HEK293 (cell line): ENCODE results near the gene EHD1.

Experiments used
- CTCF ChIA-PET: fragments of 350-600 bp; formaldehyde crosslinking; extraction: SDS; loops from one replicate; lab custom pipeline; 2021; ENCODE audit warnings: antibody characterized with exemption; lab: Yijun Ruan, JAX
- POLR2A ChIA-PET: fragments of 300-600 bp; formaldehyde crosslinking; extraction: SDS; loops from one replicate; lab custom pipeline; 2020; ENCODE audit warnings: antibody characterized with exemption, inconsistent platforms; lab: Yijun Ruan, JAX
- H3K27ac ChIP-seq: fragments of 200-500 bp; sonication (Bioruptor generic); 2 replicates; pipeline ENCODE4 v1.5.1; 2014; ENCODE audit warnings: low read depth, low read length, control low read depth, inconsistent platforms; ENCODE audit errors: extremely low read depth
- H3K36me3 ChIP-seq, 2 experiments: fragments of 200-500 bp in 1 of 2; sonication (Bioruptor generic) in 1 of 2; 1 replicate in 1 of 2; 2 replicates in 1 of 2; pipeline ENCODE4 v1.5.1; 2014 to 2017; ENCODE audit warnings: inconsistent platforms in 2 of 2, low read length in 2 of 2; ENCODE audit not compliant: control insufficient read depth in 2 of 2, insufficient read depth in 1 of 2
- H3K4me1 ChIP-seq: fragments of 200-500 bp; sonication (Bioruptor generic); 2 replicates; pipeline ENCODE4 v1.5.1; 2014; ENCODE audit warnings: mild to moderate bottlenecking, low read length, inconsistent platforms; ENCODE audit not compliant: control insufficient read depth, insufficient read depth
- H3K4me3 ChIP-seq: 2 replicates; pipeline ENCODE4 v1.5.1; 2011; ENCODE audit warnings: low read depth, mild to moderate bottlenecking, control low read depth, low read length, moderate library complexity
- H3K9me3 ChIP-seq: fragments of 200-500 bp; sonication (Bioruptor generic); 2 replicates; pipeline ENCODE4 v1.5.1; 2014; ENCODE audit warnings: low read depth, low read length, inconsistent platforms; ENCODE audit not compliant: control insufficient read depth, insufficient read depth
- SALL2 ChIP-seq: fragments of 450-650 bp; formaldehyde crosslinking; IDR thresholded peaks from 2 replicates; pipeline ENCODE4 v1.5.0; 2017; ENCODE audit warnings: missing biosample characterization, mild to moderate bottlenecking, missing genetic modification characterization, borderline replicate concordance
- ZNF112 ChIP-seq: fragments of 450-650 bp; formaldehyde crosslinking; IDR thresholded peaks from 2 replicates; pipeline ENCODE4 v1.5.0; 2017; ENCODE audit warnings: missing biosample characterization, missing genetic modification characterization
- ZNF175 ChIP-seq: fragments of 450-650 bp; formaldehyde crosslinking; IDR thresholded peaks from 2 replicates; pipeline ENCODE4 v1.5.1; 2016; ENCODE audit warnings: missing biosample characterization, missing genetic modification characterization
- ZNF184 ChIP-seq: fragments of 450-650 bp; IDR thresholded peaks from 2 replicates; pipeline ENCODE4 v1.5.1; 2018; ENCODE audit warnings: missing biosample characterization, mild to moderate bottlenecking, missing genetic modification characterization
- ZNF221 ChIP-seq: fragments of 450-650 bp; formaldehyde crosslinking; IDR thresholded peaks from 2 replicates; pipeline ENCODE4 v1.5.1; 2017; ENCODE audit warnings: missing biosample characterization, missing genetic modification characterization, borderline replicate concordance
- ZNF248 ChIP-seq: fragments of 450-650 bp; formaldehyde crosslinking; IDR thresholded peaks from 2 replicates; pipeline ENCODE4 v1.5.1; 2017; ENCODE audit warnings: missing biosample characterization, missing genetic modification characterization
- ZNF423 ChIP-seq: fragments of 450-650 bp; formaldehyde crosslinking; IDR thresholded peaks from 2 replicates; pipeline ENCODE4 v1.5.1; 2016; ENCODE audit warnings: missing biosample characterization, missing genetic modification characterization
- ZNF426 ChIP-seq: fragments of 450-650 bp; formaldehyde crosslinking; IDR thresholded peaks from 2 replicates; pipeline ENCODE4 v1.5.1; 2017; ENCODE audit warnings: missing biosample characterization, missing genetic modification characterization, mild to moderate bottlenecking, inconsistent platforms, moderate library complexity
- ZNF626 ChIP-seq: fragments of 450-650 bp; sonication (Bioruptor Pico); formaldehyde crosslinking; IDR thresholded peaks from 2 replicates; pipeline ENCODE4 v1.5.1; 2018; ENCODE audit warnings: missing biosample characterization, missing genetic modification characterization, inconsistent platforms
- ZNF76 ChIP-seq: fragments of 450-650 bp; formaldehyde crosslinking; IDR thresholded peaks from 2 replicates; pipeline ENCODE4; 2016; ENCODE audit warnings: low read depth, missing biosample characterization, missing genetic modification characterization, borderline replicate concordance
- ZNF791 ChIP-seq: fragments of 450-650 bp; formaldehyde crosslinking; IDR thresholded peaks from 2 replicates; pipeline ENCODE4 v1.5.1; 2016; ENCODE audit warnings: missing biosample characterization, missing genetic modification characterization
- TF ChIP-seq, protein P1 (sequence below): fragments of 450-650 bp; formaldehyde crosslinking; IDR thresholded peaks from 2 replicates; pipeline ENCODE4 v1.5.1; 2016; ENCODE audit warnings: missing biosample characterization, missing genetic modification characterization
- TF ChIP-seq, protein P2 (sequence below): fragments of 450-650 bp; formaldehyde crosslinking; conservative IDR thresholded peaks from 2 replicates; pipeline ENCODE4 v1.5.1; 2016; ENCODE audit warnings: low read depth, missing biosample characterization, missing genetic modification characterization
- TF ChIP-seq, protein P3 (sequence below): fragments of 450-650 bp; formaldehyde crosslinking; IDR thresholded peaks from 2 replicates; pipeline ENCODE4 v1.5.1; 2016; ENCODE audit warnings: missing biosample characterization, missing genetic modification characterization
- TF ChIP-seq, protein P4 (sequence below): fragments of 450-650 bp; formaldehyde crosslinking; IDR thresholded peaks from 2 replicates; pipeline ENCODE4 v1.5.1; 2016; ENCODE audit warnings: missing biosample characterization, missing genetic modification characterization
- TF ChIP-seq, protein P5 (sequence below): fragments of 450-650 bp; formaldehyde crosslinking; conservative IDR thresholded peaks from 2 replicates; pipeline ENCODE4 v1.5.1; 2016; ENCODE audit warnings: low read depth, missing biosample characterization, missing genetic modification characterization

Gene EHD1

DNA sequence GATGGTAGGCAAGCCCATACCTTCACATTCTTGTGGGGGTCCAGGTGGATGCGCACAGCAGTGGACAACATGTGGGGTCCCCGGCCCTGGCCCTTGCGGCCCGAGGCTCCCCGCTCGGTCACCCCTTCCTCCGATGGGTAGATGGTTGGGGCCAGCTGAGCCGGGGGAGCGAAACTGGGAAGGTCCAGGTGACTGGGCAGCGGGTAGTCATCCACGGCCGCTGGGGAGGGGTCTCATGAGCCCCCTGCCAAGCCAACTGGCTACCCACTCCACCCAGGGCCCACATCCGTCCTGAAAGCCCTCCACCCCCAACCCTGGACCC lies 27.9 kb upstream of the EHD1 start (continued):
- TF ChIP-seq, protein P1, sequence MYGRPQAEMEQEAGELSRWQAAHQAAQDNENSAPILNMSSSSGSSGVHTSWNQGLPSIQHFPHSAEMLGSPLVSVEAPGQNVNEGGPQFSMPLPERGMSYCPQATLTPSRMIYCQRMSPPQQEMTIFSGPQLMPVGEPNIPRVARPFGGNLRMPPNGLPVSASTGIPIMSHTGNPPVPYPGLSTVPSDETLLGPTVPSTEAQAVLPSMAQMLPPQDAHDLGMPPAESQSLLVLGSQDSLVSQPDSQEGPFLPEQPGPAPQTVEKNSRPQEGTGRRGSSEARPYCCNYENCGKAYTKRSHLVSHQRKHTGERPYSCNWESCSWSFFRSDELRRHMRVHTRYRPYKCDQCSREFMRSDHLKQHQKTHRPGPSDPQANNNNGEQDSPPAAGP, result no peak
- TF ChIP-seq ZNF426 (tag by site-specific recombination), result no peak
- TF ChIP-seq ZNF423, result no peak
- TF ChIP-seq, protein P2, sequence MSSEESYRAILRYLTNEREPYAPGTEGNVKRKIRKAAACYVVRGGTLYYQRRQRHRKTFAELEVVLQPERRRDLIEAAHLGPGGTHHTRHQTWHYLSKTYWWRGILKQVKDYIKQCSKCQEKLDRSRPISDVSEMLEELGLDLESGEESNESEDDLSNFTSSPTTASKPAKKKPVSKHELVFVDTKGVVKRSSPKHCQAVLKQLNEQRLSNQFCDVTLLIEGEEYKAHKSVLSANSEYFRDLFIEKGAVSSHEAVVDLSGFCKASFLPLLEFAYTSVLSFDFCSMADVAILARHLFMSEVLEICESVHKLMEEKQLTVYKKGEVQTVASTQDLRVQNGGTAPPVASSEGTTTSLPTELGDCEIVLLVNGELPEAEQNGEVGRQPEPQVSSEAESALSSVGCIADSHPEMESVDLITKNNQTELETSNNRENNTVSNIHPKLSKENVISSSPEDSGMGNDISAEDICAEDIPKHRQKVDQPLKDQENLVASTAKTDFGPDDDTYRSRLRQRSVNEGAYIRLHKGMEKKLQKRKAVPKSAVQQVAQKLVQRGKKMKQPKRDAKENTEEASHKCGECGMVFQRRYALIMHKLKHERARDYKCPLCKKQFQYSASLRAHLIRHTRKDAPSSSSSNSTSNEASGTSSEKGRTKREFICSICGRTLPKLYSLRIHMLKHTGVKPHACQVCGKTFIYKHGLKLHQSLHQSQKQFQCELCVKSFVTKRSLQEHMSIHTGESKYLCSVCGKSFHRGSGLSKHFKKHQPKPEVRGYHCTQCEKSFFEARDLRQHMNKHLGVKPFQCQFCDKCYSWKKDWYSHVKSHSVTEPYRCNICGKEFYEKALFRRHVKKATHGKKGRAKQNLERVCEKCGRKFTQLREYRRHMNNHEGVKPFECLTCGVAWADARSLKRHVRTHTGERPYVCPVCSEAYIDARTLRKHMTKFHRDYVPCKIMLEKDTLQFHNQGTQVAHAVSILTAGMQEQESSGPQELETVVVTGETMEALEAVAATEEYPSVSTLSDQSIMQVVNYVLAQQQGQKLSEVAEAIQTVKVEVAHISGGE (tag by site-specific recombination), result no peak
- no peak for TF ChIP-seq ZNF175 (tag by site-specific recombination)

DNA sequence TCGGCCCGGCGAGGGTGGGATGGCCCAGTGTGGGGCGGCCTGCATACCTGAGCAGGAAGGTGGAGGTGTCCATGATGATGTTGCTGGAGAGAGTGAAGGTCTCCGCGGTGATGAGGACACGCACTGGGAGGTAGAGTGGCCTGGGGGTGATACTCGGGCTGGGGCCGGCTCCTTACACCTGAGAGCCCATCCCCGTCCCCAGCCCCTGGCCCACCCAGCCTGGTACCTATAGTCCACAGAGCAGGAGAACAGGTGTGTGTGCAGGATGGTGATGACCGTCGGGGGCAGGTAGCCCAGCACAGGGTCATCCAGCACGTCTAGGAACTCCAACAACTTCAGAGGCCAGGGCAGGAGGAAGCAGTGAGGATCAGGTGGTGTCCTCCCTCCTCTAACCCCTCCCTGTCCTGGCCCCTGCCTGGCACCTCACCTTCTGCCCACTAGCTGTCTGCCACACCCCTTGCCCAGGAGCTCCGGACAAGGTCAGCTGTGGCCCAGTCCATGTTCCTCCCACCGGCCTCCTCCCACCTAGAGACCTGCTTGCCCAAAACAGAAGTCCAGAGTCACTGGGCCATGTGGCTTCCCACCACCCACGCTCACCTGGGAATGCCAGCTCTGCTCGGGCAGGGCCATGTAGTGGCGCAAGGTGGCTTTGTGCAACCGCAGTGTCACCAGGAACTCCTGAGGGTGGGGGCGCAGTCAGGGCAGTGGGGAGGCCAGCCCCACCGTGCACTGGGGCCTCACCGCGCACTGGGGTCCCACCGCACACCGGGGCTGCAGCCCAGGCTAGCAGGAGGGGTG lies 27.3 kb upstream of the EHD1 start:
- Histone ChIP-seq H3K4me1 (no peaks in the 10 kb centered on the region), H3K4me3 (no peak overlapping the region), H3K9me3 (no peaks in the 10 kb centered on the region), H3K36me3 (peaks cover 0 to 84% of the 10 kb centered on the region in 2 experiments; a peak in 2 of 3 replicates), H3K27ac (no peak overlapping the region)
- ChIA-PET CTCF (interaction anchor here (0.6 to 1.4 kb wide), 4 partner anchors 11 to 173 kb away, joined by 3 to 6 read pairs (median 4); partner anchors contain the start of gene ARL2), POLR2A (no interaction called here)
- no peak for TF ChIP-seq ZNF221 (tag by site-specific recombination)
- TF ChIP-seq, protein P3, sequence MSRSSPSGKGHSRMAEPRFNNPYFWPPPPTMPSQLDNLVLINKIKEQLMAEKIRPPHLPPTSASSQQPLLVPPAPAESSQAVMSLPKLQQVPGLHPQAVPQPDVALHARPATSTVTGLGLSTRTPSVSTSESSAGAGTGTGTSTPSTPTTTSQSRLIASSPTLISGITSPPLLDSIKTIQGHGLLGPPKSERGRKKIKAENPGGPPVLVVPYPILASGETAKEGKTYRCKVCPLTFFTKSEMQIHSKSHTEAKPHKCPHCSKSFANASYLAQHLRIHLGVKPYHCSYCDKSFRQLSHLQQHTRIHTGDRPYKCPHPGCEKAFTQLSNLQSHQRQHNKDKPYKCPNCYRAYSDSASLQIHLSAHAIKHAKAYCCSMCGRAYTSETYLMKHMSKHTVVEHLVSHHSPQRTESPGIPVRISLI (tag by site-specific recombination), result no peak
- TF ChIP-seq, protein P4, sequence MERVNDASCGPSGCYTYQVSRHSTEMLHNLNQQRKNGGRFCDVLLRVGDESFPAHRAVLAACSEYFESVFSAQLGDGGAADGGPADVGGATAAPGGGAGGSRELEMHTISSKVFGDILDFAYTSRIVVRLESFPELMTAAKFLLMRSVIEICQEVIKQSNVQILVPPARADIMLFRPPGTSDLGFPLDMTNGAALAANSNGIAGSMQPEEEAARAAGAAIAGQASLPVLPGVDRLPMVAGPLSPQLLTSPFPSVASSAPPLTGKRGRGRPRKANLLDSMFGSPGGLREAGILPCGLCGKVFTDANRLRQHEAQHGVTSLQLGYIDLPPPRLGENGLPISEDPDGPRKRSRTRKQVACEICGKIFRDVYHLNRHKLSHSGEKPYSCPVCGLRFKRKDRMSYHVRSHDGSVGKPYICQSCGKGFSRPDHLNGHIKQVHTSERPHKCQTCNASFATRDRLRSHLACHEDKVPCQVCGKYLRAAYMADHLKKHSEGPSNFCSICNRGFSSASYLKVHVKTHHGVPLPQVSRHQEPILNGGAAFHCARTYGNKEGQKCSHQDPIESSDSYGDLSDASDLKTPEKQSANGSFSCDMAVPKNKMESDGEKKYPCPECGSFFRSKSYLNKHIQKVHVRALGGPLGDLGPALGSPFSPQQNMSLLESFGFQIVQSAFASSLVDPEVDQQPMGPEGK (tag by site-specific recombination), result no peak
- TF ChIP-seq ZNF791 (tag by site-specific recombination), result no peak
- TF ChIP-seq, protein P5, sequence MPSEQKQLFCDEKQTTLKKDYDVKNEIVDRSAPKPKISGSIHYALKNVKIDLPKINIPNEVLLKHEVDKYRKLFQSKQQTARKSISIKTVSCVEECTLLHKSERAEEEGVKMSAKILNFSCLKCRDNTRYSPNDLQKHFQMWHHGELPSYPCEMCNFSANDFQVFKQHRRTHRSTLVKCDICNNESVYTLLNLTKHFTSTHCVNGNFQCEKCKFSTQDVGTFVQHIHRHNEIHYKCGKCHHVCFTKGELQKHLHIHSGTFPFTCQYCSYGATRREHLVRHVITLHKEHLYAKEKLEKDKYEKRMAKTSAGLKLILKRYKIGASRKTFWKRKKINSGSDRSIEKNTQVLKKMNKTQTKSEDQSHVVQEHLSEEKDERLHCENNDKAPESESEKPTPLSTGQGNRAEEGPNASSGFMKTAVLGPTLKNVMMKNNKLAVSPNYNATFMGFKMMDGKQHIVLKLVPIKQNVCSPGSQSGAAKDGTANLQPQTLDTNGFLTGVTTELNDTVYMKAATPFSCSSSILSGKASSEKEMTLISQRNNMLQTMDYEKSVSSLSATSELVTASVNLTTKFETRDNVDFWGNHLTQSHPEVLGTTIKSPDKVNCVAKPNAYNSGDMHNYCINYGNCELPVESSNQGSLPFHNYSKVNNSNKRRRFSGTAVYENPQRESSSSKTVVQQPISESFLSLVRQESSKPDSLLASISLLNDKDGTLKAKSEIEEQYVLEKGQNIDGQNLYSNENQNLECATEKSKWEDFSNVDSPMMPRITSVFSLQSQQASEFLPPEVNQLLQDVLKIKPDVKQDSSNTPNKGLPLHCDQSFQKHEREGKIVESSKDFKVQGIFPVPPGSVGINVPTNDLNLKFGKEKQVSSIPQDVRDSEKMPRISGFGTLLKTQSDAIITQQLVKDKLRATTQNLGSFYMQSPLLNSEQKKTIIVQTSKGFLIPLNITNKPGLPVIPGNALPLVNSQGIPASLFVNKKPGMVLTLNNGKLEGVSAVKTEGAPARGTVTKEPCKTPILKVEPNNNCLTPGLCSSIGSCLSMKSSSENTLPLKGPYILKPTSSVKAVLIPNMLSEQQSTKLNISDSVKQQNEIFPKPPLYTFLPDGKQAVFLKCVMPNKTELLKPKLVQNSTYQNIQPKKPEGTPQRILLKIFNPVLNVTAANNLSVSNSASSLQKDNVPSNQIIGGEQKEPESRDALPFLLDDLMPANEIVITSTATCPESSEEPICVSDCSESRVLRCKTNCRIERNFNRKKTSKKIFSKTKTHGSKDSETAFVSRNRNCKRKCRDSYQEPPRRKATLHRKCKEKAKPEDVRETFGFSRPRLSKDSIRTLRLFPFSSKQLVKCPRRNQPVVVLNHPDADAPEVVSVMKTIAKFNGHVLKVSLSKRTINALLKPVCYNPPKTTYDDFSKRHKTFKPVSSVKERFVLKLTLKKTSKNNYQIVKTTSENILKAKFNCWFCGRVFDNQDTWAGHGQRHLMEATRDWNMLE (tag by site-specific recombination), result no peak
- TF ChIP-seq ZNF184 (tag by site-specific recombination), result no peak
- no peak for TF ChIP-seq ZNF626 (tag by site-specific recombination)
- TF ChIP-seq ZNF76 (tag by site-specific recombination), result no peak
- no peak for TF ChIP-seq ZNF248 (tag by site-specific recombination)
- no peak for TF ChIP-seq ZNF112
- TF ChIP-seq SALL2, result no peak
